ENCODE measurements around the gene ADAT1.

GRCh38 chr16:75589306-75589705, 33.8 kb downstream of the ADAT1 start:
- TF ChIP-seq ISX (CRISPR knock-in tag; conservative IDR thresholded peaks at IDR 0.05) (no peak), ZNF484 (CRISPR knock-in tag; IDR thresholded peaks at IDR 0.05; ENCODE audit: borderline replicate concordance, low read depth) (no peak), ZNF737 (CRISPR knock-in tag; IDR thresholded peaks at IDR 0.05; ENCODE audit: borderline replicate concordance) (no peak), SNAI1 (CRISPR knock-in tag; IDR thresholded peaks at IDR 0.05; ENCODE audit: borderline replicate concordance) (no peak), SIN3B (IDR thresholded peaks at IDR 0.05; ENCODE audit: low read length) (no peak), EZH2 (conservative IDR thresholded peaks at IDR 0.05; ENCODE audit: low read depth, low read length) (no peak), ZNF644 (CRISPR knock-in tag; IDR thresholded peaks at IDR 0.05; ENCODE audit: low read depth) (no peak), ZMYM4 (CRISPR knock-in tag; IDR thresholded peaks at IDR 0.05) (no peak), THRA (CRISPR knock-in tag; IDR thresholded peaks at IDR 0.05; ENCODE audit: borderline replicate concordance) (no peak), ZNF274 (CRISPR knock-in tag; IDR thresholded peaks at IDR 0.05) (no peak)
- TF ChIP-seq, protein P1, sequence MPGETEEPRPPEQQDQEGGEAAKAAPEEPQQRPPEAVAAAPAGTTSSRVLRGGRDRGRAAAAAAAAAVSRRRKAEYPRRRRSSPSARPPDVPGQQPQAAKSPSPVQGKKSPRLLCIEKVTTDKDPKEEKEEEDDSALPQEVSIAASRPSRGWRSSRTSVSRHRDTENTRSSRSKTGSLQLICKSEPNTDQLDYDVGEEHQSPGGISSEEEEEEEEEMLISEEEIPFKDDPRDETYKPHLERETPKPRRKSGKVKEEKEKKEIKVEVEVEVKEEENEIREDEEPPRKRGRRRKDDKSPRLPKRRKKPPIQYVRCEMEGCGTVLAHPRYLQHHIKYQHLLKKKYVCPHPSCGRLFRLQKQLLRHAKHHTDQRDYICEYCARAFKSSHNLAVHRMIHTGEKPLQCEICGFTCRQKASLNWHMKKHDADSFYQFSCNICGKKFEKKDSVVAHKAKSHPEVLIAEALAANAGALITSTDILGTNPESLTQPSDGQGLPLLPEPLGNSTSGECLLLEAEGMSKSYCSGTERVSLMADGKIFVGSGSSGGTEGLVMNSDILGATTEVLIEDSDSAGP (CRISPR knock-in tag; IDR thresholded peaks at IDR 0.05; ENCODE audit: borderline replicate concordance) = no peak
